Activated CD8-positive, alpha-beta memory T cell treated with anti-CD3 and anti-CD28 coated beads for 24 hours (primary cell): ENCODE data around the gene ARHGEF33.

Experiments used
- DNase-seq: peaks from one replicate; pipeline ENCODE4 v3.0.0-alpha.2; 2020

The ARHGEF33 gene

DNA sequence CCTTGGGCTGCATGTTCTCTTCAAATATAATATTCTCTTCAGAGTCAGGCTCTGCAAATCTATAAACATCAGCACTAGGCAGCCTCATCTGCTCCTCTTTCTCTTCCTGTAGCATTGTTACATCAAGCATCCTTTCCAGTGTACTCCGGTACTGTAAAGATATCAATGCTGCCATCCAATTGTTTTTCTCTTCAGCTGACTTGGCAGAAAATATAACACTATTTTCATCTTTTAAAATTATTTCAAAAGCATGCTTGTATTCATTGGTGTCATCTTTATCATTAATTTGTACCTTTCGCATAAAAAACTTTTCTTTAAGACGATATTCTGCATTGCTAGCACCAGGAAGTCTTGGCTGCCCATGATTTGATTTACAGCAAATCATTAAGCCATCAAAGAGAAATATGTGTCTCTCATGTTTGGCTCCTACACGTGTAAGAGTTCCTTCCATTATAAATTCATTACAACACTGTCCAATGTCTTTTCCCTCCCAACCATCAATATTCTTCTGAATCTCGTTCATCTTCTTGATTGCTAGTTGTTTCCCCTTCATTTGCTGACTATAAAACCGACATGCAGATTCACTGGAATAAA is 133.1 kb downstream of the ARHGEF33 start:
- DNase-seq, result no peak

DNA sequence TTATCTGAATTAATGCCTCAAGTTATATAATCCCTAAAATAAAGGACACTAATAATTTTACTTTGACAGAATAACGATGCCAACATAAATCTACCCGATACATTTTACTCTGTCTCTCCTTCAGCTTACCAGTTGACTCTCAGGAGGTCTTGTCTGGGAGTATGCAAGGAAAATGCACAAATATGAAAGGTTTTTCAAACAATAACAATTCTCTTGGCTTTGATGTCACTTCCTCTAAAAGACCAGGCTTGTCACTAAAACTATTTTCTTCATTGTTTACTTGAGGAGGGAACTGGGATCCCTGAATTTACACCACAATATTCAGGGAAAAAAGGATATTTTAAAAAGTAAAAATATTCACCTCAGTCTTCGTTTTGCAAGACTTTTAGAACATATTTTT is 134.0 kb downstream of the ARHGEF33 start:
- no peak for DNase-seq

DNA sequence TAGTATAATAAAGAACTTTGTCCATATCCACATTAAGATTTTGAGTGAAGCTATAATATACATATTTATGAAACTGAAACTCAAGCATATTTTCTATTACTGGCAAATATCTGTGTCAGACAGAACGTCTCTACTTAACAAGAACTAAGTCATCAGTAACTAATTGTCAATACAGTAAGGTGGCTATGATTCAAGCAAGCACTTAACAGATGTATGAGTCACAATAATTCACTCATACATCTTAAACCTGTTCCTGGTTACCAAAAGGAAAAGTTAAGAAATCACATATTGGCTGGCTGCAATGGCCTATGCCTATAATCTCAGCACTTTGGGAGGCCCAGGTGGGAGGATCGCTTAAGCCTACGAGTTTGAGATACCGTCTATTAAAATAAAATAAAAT is 135.2 kb downstream of the ARHGEF33 start:
- no peak for DNase-seq
